Hypothalamus (tissue), 51 donors: ENCODE measurements around the gene SATB1.

Experiments used
- DNase-seq, 51 donors: peaks; one replicate each; lab custom pipeline; 2025; lab: John Stamatoyannopoulos, UW

Gene SATB1

DNA sequence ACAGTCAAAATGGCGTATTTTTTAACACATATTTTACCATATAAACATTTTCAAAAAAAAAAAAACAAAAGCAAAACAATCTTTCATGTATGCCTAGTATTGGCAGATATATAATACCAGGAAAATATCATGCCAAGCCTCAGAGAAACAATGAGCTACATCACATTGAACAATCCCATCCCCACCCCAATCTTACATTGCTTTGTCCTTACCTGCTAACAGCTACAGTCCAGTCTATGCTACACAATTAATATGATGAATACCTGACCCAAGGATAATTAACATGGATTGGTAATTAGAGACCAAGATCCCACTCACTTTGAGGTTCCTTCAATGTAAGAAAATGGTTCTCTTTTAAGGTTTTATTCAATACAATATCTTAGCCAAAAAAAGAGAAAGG, 7.6 kb upstream of the SATB1 start:
- DNase-seq = no peak

DNA sequence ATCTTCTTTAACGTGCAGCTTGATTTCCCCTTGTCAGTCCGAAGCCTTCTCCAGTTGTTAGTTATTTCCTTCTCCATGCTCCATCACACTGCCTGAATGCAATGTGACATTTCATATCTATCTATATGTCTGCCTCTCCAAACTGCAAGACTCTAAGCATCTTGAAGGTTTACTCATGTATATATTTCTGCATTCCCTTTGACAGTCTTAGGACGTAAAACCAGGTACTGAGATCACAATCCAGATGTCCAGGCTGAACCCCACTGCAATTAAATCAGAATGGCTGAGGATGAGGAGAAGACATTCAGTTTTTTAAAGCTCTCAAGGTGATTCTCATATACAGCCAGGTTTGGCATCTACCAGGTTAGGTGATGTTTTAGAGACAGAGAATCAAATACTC, 6.1 kb upstream of the SATB1 start:
- DNase-seq = no peak

DNA sequence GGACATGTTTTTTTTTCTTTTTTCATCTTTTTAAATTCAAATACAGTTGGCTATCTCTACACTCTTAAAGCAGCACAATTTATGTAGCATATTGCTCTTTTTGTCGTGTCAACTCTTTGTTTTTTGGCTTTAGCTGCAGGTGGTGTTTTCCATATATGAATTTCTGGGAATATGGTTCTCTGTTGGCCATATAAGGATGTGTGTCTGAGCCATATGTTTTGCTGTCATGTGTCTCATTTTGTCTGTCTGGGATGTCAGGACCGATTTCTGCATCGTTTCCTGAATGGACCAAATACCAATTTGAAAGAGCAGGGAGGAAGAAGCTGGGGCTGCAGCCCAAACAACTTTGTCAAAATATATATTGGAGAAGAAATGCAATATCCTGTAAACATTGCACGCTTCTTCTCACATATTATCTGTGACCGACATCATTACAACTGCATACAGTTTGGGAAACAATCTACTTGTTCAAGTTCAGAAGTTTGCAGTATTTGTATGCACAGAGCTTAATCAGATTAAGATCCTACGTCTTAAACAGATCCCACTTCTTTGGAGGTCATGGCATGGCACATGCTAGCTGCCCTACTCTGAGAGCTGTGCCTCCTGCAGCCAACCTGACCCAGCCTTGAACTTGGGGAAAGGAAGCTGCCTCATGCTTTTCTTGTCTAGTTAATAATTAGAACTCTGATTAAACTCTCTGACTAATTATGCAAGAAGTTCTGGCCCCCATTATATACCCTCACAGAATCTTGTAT, 4.0 kb upstream of the SATB1 start:
- DNase-seq = no peak

DNA sequence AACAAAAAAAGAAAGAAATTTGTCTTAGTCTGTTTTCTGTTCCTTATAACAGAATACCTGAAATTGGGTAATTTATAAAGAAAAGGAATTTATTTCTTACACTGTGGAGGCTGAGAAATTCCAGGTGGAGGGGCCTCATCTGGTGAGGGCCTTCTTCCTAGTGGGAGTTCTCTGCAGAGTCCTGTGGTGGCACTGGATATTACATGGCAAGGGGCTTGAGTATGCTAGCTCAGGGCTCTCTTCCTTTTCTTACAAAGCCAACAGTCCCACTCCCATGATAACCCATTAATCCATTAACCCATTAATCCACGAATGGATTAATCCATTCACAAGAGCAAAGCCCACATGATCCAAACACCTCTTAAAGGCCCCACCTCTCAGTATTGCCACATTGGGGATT, 2.9 kb upstream of the SATB1 start:
- DNase-seq = no peak

DNA sequence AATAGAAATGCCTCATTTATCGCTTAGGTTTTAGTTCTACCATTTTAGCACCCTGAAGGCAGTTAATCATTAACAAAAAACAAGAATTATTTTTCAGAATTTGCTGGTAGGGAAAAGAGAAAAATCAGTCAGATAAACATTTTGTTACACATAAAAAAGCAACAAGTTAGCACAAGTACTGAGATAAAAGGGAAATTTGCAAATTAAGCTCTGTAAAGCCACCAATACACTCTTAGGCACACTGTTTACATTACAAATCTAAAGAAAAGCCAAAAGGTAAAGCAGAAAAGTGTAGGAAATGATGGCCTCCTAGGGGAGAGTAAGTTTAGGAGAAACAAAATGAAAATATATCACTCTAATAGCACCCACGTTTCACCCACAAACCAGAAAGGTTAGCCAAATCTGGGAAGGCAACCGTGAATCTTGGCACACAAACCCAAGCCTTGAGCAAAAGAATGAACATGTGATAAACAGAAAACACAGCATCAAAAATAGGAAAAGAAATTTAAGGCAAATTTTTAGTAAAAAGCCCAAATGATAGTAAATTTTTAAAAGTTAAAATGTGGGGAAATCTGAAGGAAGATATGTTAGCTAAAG, 1.6 kb upstream of the SATB1 start:
- DNase-seq = no peak

DNA sequence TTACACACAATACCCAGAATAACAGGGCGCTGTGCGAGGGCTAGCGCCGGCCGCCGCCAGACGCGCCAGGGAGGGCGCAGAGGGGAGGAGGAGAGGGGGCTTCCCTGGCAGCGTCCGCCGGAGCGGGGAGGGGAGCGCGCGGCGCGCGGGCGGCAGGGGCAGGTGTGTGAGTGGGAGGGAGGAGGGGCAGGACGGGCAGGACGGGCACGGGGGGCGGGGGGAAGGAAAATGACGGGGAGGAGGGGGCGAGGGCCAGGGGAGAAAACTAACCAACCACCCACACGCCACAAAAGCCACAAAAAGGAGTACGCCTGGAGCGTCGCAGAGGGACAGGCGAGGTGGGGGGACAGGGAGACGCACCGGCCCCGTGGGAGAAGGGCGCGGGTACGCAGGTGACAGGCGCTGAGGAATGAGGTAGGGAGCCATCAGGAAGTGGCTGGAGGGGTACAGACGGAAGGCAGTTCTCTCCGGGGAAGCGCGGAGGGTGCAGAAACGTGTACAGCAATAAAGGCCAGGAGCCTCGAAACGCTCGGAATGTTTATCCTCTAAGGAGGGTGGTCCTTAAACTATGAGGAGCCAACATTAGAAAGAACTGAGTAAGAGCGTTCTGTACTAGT, 610 bp upstream of the SATB1 start:
- peak in 30 of 51 donors; percentile 17 to 82 (median 65) for DNase-seq

DNA sequence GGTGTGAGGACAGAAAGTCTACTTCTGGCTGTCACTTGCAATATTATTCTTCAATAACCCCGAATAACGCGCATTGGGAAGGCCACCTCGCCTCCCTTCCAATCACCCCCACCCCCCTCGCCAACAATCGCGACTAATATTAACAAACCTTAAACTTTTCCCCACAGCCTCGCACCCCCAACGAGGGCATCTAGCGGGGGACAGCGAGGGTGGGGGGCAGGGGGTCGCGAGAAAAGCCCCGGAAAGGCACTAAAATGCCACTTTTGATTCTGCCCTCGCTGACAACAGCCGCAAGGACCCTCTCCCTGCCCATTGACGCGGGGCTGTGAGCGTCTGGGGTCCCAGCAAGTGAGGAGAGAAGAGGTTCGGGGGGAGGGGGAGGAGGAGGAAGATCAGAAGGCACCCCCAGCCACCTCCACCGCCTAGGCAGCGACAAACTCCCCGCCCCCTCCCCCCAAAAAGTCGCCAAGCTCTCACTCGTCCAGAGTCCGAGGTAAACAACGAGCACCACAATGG, 868 bp downstream of the SATB1 start:
- peak in 9 of 51 donors; percentile 21 to 79 (median 50) for DNase-seq

DNA sequence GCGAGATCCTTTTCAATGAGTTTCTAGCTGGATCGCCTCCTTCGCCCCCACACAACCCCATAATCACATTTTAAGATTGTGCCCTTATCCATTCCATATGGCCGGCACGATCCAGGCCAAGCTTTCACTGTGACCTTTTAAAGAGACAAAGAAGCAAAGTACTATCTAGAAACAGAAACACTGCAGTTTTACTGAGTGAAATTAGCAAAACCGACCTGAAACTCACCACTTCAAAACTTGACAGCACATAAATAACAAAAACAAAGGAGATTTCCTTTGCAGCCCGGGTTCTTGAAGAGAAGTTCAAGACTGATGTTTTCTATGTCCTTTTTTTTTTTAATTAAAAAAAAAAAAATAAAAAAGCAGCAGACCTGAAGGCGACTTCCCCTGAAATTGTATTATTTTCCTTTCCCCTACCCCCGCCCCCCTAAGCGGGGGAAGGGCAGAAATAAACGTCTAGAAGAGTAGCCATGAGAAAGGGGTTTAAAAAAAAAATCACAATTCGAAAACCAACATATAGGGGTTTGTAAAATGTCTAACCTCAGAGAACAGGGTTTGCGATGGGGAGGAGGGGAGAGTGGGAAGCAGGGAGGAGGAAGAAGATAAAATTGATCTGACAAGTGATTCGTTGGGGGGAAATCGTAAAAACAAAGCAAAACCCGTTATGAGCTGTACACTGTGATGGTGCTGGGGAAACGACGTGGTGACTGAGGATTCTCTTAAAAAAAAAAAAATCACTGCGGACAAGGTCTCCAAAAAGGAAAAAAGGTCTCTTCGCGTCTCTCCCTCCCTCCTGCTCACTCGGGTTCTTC, 1.5 kb downstream of the SATB1 start:
- peak in 22 of 51 donors; percentile 3 to 69 (median 30) for DNase-seq

DNA sequence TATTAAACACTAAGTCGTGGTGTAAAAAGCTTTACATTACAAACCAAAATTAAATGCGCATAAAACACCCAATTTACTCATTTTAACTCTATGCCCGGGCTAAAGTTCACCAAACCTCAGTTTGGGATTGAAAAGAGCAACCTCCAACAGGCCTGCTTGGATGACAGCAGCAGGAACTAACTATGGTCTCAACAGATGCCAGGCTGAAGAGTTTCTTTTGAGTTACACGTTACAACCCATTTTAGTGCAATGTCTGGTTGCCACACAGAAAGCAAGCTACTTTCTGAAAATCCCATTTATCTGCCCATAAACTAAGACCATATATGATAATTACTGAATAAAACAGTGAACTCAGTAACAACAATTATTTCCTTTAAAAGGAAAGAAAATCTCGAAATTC, 2.2 kb downstream of the SATB1 start:
- peak in 1 of 51 donors; percentile 69 for DNase-seq

DNA sequence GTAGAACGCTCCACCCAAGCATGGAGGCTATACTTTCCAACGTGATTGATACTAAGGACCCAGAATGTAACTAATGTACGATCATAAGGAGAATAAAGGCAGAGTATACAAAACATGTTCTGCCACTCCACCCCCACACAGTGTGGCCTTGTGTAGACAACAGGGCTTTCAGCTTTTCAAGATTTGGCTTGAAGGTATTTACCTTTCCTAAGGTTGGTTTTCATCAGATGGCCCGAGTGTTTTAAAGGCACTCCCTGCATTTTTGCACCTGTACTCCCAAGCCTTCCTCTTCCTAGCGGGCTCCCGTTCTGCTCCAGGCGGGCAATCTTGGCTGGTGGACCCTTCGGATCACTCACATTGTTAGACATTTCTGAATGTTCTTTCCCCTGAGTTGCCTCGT, 4.6 kb downstream of the SATB1 start:
- no peak for DNase-seq

DNA sequence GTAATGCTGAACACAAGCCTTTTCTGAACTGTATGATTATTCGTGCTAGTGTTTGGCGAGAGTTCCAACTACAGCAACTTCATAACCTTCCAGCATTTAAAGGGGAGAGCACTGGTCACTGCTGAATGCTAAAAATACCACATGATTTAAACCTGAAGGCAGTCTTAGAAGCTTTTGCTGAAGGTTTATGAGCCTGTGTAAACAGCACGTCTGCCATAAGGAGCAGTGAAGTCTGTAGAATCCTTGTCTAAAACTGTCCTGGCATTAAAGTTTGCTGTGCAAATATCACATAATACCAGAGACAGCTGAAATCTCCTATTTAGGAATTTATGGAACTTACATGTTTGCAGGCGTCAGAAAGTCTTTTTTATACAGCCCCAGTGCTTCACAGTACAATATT, 5.9 kb downstream of the SATB1 start:
- peak in 1 of 51 donors; percentile 9 for DNase-seq

DNA sequence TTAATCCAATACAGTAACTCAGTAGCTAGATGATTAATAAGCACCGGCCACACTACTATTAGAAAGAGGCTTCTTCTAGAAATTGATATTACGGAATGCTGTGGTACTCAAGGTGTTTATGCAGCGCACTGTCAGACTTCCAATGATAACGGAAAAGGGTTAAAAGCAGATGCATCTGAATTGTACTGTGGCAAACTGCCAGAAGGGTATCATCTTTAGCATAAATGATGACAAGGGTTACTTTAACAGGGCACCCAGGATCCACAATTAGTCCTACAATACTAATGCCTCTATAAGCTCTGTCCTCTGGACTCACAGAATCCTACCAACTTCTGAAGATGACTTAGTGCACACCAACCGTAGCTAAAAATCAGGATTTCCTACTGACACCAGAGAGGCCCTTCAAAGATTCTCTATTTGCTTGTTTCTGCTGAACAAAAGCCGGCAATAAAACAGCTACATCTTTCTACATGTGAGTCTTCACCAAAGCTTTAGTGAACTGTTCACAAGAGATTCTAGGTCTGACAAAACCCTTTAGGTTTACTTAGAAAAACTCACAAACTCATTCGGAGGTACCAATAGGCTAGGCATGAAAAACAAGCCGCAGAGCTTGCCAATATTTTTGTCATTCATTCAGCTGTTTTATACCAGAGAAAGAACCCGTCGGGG, 7.1 kb downstream of the SATB1 start:
- no peak for DNase-seq

DNA sequence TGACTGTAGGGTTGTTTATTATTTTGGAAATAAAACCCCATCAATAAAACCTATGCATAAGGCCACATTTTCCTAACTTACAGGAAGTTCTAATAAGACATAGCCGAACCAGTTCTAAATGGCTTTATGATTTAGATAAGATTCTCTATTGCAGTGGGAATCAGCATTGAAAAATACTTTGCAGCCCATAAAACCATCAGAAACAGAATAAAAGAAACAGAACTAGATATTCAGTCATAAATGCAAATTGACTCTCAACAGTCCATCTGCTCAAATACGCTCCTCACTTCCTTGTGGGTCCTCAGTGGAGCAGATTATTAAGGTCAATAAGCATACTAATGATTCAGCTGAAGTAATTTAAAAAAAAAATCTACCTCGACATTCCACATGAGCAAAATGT, 8.8 kb downstream of the SATB1 start:
- no peak for DNase-seq

DNA sequence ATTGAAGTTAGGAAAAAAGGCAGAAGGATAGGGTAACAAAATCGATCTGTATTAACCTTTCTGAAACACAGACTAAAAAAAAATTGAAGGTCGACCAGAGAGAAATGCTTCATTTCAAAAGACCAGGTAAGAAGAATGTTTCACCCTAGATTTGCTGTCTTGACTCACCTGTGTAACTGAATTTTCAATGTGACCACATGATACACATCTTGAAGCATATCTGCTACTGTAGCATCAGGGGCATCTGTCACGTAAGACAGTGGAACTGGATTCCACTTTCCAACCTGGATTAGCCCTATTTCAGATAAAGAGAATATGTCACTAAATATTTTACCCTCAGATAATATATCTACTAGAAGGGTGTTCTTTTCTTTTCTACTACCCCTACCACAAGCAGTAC, 9.3 kb downstream of the SATB1 start:
- no peak for DNase-seq

DNA sequence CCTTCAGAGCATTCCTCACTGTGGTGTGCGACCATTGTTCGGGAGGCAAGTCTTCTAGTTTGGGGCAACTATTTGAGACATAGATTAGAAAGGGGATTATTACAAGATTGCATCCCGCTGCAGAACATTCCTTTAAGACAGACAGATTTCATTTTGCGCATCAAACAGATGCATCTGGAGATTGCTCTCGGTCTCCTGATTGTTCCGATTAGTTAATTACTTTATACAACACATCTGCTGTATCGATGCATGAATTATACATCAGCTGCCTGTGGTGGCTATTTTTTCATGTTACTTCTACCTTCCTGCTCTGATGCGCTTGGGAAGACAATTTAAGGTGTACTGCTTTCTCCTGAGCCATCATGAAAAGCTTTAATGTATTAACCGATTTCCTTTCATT, 10.0 kb downstream of the SATB1 start:
- DNase-seq = no peak

DNA sequence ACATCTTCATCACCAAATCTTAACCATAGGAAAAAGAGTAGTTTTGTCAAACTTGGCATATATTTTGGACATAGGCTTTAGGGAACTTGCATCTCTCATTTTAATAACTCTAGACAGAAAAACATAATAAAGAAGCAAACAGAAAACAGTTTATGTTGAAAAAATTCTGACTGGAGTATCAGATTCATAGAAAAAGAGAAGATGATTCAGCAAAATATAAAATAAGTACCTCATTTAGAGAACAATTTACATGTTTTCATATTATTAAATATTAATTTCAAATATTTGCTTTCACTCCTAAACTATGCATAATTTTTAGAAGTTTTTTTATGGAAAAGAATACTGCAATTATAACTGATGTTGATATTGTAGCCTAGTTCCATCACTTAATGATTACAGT, 12.5 kb downstream of the SATB1 start:
- DNase-seq = no peak

DNA sequence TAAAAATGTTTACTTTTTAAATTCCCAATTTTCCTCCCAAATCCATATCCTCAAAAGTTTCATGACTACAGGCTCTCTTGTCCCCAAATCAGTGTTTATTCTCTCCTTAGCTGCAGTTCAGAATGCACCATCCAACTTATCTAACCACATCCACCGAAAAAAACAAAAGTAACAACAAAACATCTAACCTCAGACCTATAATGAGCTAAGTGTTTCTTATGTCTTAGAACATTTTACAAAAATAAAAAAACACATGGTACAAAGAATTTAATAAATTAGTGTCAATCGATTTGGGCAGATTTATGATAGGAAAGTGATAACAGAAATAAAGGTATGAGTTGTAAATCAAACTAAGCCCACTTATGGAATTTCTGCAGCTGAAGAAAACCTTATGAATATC, 13.6 kb downstream of the SATB1 start:
- DNase-seq = no peak

DNA sequence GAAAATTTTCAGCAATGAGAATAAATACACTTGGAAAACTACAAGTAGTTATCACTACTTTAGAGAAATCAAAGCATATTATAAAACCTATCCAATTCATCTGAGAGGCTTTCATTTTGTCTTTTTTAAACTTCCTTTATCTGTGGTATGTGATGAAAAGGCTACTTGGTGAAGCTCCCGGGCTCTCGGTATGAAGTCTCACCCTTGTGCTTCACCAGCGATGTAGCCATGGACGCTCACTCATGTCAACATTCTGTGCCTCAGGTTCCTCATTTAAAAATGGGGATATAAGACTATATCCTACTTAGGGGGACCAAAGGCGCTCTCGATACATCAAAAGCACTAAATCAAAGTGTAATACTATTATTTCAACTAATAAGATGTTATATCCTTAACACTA, 14.9 kb downstream of the SATB1 start:
- DNase-seq = no peak

DNA sequence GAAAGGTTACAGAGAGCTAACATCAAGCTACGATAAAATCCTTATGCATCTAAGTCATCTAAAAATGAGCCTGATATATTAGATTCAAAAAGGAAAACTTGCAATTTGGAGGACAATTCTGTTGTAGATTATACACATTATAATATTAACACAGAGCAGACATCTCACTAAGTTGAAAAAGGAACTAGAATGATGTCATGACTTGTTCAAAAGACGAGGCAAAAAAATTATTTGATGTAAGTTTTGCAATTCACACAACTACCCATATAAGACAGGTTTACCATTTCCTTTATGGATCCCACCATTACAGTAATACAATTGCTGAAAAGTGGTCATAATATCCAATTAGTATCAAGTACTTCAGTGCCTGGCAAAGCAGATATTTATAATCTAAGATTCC, 15.9 kb downstream of the SATB1 start:
- no peak for DNase-seq

DNA sequence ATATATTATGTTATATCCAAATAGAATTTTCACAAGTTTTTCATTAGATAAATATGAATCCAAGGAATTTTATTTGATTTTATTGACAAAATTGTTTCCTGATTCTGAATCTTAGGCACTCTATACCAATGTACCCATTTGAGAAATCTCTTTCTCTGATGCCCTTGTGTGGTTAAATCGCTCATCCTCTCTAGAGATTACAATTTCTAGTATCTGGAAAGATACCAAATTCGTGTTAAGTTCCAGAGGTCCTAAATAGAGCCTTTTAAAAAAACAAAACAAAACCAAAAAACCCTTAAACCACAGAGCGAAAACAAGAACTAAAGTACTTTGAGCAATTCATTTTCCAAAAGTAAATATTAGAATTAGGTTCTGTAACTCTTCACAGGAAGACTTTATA, 20.0 kb downstream of the SATB1 start:
- DNase-seq = no peak

DNA sequence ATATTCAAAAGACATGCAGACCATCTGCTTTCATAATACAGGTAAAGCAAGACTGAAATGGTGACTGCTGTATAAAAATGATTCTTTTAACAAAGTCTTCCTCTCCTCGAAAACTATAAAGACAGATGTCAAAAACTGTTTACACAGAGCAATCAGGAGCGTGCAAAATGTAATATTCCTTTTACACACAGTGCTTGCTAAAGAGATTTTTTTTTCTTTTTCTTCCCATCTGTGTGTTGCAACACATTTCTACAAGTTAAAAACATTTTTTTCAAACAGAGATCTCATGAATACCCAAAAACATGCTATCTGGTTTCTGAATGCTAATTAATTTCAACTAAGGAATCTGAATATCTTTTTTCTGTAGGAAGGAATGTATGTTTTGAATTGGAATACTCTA, 22.1 kb downstream of the SATB1 start:
- no peak for DNase-seq
